NCI-H82 (cell line): Measurements from ENCODE around the gene GABRB1.
"Not testable (repeated sequence)": the region's sequence is repeated elsewhere in the genome, so short reads cannot be mapped to it uniquely, and the experiment has no call there.

Experiments used
- DNase-seq: peaks from one replicate; lab custom pipeline; 2025; lab: John Stamatoyannopoulos, UW

GABRB1 gene

DNA sequence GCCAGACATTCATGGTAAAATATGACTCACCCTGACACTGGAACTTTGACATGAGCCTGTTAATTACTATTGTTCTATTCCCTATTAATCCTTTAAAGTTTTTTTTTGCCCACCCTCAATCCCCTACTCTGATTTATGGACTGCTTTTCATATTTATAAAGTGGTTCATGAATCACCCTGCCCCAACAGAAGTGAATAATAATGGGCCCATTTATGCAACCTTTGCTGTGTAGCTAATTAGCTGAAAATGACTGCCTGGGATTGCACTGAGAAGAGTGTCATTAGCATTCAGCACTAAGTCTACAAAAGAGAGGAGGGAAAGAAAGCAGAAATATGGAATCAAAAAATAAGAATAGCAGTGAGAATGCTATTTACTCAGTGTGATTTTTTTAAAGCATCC is 277.8 kb downstream of the GABRB1 start:
- DNase-seq, result no peak

DNA sequence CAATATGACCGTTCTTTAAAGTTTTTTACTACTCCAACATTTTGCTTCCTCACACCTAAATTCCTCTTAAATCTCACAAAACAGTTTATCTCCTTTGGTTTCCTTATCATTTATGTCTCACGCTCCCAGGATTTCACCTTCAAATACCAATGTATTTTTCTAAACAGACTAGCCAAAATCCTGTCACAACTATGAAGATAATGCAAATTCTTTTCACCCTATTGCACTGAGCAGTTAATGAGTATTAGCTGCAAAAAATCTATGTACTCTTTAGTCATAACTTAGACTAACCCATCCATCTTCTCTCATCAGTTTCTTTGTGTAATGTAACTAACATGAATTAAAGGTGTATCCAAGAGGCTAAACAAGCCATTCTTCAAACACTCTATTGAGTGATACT is 280.8 kb downstream of the GABRB1 start:
- DNase-seq, result no peak

DNA sequence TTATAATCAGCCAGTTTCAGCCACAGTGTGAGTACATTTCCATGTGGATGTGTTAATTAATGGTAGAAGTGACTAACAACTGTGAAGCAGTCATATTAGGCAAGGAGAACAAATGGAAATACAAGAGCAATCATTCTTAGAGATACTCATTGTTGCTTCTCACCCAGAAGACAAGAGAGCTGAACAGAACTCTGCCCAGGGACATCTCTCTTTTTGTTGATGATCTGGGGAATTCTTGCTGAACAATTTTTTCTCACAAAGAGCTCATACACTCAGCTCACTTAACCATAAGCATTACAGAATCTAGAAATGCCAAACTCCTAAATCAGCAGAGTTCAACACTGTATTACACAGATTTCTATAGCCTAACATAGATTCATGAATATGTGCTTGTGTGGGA is 282.0 kb downstream of the GABRB1 start:
- DNase-seq, result no peak

DNA sequence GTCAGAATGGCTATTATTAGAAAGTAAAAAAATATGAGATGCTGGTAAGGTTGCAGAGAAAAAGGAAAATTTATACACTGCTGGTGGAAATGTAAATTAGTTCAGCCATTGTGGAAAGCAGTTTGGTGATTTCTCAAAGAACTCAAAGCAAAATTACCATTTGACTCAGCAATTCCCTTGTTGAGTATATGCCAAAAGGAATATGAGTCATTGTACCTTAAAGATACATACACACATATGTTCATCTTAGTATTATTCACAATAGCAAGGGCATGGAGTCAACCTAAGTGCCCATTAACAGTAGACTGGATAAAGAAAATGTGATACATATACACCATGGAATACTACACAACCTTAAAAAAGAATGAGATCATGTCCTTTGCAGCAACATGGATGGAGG is 284.0 kb downstream of the GABRB1 start:
- DNase-seq, result no peak

DNA sequence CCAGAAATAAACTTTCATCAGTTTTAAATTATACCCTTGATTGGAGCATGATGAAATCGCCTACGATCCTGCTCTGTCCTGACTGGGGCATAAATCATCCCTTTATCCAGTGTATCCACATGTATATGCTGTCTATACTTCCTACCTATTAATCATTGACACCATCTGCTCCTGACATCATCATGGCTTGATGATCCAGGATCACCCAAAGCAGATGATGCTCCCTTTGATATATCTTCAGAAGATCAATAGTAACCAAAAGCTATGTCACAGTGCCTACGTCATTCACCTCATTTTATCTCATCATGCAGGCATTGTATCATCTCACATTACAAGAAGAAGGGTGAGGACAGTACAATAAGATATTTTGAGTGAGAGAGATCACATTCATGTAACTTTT is 294.7 kb downstream of the GABRB1 start:
- DNase-seq, result peak; percentile 48

DNA sequence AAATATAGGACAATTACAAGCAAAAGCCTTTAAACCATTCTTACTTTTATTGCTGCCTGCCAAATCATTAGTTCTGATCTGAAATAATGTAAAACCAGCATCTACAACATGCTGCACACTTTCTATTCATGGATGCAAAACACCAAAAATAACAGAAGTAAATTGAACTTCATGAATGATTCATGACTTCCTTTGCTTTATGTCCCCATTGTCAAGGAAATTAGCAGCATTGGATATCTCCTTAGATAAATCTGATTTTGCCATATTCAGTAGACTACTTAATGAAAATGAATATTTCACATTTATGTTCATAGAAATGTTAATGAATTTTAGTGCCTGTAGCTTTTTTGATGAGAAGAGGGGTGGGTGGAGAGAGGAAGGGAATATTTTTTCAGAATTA is 299.5 kb downstream of the GABRB1 start:
- no peak for DNase-seq

DNA sequence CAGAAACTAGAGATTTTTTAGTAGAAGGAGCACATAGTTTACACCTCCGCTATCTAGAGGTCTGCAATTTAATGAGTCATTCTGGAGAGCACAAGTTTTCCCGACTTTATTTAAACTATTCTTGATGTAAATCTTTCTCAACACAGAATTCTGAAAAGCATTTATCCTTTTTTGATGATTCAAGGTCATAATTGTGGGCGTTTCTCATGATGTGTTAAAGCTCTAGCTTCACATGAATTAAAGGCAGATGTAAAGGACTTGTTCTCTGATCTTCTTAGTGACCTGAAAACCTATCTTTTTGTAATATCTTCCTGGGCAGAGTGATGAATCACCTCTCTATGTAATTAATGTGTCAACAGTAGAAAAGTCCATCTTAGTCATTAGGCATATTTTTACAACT is 303.3 kb downstream of the GABRB1 start:
- DNase-seq, result no peak

DNA sequence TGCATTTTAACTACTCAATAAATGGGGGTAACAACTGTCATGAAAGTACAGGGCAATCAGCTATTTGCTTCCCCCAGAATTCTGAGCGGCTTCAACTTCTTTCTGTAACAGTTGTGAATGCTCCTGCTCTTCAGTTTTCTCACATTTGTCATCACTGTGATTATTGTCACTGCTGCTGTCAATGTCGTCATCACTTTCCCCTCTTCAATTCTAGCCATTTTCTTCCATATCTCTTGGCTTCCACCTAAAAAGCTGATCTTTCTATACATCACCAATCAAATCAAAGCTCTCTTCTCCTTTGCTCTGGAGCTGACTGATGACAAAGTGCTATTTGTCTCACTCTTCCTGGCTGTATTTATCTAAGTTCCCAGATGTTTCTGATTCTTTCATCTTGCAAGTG is 306.5 kb downstream of the GABRB1 start:
- no peak for DNase-seq

DNA sequence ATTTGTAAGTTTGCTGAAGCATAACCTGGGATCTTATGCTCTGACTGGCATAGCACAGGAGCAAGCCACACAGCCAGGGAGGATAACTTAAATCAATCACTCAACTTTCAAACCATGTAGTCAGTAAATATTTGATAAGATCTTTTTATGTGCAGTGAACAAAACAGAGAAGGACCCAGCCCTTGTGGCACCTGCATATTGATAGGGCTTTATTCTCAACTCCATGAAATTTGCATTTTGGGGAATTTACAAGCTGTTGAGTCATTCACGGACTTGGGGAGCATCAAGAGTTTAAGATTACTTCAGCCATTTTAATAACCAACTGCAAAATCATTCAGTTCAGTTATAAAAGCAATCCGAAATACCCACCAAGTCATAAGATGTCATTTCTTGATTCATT is 309.5 kb downstream of the GABRB1 start:
- DNase-seq, result no peak

DNA sequence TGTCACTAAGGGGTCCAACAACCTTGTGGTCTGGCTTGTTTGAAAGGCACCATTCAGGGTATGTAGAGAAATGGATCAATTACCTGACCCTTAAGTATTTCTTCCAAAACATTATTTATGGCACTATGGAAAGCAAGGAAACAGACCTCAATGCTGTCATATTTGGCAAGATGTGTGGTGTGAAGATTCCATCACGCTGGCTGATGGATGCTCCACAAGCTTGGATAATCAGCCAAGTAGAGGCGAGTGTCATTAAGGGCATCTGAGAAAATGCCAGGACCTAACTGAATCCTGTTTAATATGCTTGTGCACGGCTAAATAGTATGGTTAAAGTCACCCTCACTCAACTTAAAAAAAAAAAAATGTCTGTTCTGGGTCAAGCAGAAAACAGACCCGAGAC is 311.4 kb downstream of the GABRB1 start:
- no peak for DNase-seq

DNA sequence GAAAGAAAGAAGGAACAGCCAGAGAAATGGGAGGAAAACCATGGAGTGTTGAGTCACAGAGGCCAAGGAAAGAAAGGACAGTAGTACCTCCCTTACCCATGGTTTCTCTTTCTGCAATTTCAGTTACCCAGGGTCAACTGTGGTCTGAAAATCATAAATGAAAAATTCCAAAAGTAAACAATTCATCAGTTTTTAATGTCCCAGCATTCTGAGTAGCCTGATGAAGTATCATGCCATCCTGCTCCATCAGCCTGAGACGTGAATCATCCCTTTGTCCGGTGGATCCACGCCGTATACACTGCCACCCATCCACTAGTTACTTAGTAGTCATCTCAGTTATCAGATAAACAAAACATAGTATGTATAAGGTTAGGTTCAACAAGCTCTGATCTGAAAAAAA is 318.0 kb downstream of the GABRB1 start:
- no peak for DNase-seq

DNA sequence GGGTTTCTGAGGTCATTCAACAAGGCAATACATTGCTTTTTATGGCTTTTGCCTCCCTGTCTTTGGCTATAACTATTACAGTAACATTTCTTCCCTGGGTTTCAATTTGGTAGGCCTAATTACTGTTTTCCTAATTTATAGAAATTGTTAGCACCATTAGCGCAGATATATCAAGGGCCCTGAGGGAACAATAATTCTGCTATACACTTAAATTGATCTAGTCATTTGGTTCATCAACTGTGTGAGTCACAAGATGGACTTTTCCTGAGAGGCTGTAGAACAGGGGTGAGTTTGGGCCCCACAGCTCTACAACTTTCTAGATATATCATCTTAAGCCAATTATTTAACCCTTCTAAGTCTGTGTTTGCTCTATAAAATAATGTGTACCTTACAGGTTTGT is 324.2 kb downstream of the GABRB1 start:
- DNase-seq, result no peak

DNA sequence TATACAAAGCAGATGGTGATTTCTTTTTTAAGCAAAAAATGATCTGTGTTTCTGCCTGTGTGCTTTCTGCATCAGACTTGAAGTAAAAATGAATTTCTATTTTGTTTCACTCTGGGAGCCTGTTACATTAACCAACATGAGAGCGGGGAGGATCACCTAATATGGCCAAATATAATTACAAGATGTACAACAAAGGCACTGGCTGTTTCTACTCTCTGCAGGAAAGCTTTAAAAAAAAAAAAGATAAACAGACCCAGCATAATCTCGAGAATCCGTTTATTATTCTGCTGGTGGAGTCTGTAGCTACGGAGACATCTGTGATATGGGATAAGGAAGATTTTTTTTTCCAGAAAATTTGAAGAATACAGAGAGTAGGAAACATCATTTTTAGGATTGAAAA is 328.5 kb downstream of the GABRB1 start:
- peak; percentile 29 for DNase-seq

DNA sequence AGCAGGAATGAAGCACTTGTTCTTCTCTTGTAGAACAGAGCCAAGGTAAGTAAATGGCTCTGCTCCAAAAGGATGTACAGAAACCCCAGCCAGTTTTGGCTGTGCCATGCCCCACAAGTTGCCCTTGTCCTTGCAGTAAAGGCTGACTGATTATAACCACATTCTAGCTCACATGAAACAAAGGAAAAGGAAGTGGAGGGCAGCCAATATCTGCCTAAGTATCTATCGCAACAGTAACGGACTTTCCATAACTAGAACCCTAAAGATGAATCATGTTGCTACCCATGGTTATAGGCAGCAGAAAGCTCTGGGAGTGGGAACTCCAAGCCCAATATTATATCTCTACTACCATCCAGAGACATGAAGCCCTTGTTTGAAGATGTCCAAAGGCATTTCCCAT is 336.4 kb downstream of the GABRB1 start:
- DNase-seq, result no peak

DNA sequence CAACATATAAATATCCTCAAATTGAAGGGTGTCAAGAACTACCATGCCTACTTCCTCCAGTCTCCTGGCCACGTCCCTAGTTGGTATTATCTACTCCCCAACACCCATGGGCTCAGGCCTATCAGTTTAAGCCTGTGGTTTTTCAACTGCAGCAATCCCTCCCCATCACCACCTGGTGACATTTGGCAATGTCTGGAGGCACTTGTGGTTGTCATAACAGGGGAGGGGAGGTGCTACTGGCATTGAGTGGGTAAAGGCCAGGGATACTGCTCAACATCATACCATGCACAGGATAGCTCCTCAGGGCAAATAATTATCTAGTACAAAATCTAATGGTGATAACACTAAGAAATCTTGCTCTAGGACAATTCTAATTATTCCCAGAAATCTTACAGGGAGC is 336.8 kb downstream of the GABRB1 start:
- peak; percentile 23 for DNase-seq

DNA sequence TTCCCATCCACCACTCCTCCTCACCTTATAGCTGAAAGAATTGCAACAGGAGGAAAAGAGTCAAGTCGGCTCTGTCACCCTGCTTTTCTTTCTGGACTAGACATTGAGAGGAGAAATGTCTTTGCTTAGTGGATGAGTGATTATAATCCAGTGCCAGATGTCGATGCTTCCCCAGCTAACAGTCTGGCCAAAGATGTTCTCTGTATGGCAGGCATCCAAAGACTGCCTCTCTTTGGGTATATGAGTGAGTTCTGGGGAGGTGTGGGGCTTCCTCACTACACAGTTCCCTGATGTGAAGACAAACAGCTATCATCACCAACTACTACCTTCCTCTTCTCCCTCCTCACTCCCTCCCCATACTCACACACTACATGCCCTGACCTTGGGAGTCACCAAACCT is 341.2 kb downstream of the GABRB1 start:
- DNase-seq, result peak; percentile 80

DNA sequence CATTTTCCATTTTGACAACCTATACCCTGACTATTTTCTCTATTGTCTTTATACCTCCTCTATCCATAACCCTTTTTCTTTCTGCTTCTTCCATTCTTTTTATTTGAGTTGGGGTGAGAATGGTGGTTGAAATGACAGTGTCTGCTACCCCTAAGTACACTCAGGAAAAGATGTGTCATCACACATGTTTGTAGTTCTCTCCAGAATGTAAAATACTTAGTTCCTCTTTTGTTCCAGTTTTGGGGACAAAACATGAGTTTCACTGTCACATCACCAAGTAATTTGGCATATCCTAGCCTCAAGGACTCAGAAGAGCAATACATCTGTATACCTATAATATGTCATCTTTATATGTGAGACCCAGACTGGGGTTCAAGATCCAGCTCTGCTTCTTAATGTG is 341.8 kb downstream of the GABRB1 start:
- no peak for DNase-seq

DNA sequence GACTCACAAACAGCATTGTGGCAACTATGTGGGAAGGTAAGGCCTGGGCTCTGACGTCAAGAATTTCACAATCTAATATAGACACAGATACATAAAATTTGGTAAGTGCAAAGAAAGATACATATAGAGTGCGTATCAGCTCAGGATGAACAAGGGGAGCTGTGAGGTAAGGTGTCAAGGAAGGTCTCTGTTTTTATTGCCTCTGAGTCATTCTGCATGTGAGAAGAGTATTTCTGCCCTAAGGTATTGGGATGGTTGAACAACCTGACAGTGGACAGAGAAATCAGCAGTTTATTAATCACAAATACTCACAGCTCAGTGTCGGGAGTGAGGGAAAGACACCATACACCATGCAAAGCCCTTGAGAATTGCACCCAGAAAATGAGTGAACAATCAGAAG is 342.3 kb downstream of the GABRB1 start:
- no peak for DNase-seq

DNA sequence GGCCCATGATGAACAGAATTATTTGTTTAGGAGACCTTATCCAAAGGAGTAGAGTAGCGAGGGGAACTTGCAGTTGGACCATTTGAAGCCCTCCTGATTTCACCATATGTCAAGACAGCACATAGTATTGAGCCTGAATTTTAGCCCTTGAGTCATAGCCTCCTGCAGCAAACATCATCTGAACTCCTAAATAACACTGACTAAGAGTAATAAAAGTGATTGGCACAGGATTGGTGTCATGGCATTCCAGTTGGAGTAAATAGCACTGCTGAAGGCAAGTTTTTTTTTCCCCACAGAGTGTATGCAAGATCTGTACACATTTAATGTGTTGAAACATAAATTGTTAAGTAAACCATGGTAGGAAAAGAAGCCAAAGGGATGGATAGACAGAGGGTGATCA is 343.1 kb downstream of the GABRB1 start:
- DNase-seq, result no peak

DNA sequence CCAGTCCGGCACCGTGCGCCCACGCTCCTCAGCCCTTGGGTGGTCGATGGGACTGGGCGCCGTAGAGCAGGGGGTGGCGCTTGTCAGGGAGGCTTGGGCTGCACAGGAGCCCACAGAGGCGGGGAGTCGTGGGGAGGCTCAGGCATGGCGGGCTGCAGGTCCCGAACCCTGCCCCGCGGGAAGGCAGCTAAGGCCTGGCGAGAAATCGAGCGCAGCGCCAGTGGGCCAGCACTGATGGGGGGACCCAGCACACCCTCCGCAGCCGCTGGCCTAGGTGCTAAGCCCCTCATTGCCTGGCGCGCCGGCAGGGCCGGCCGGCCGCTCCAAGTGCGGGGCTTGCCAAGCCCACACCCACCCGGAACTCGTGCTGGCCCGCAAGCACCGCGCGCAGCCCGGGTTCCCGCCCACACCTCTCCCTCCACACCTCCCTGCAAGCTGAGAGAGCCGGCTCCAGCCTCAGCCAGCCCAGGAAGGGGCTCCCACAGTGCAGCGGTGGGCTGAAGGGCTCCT is 346.7 kb downstream of the GABRB1 start:
- not testable (repeated sequence) for DNase-seq

DNA sequence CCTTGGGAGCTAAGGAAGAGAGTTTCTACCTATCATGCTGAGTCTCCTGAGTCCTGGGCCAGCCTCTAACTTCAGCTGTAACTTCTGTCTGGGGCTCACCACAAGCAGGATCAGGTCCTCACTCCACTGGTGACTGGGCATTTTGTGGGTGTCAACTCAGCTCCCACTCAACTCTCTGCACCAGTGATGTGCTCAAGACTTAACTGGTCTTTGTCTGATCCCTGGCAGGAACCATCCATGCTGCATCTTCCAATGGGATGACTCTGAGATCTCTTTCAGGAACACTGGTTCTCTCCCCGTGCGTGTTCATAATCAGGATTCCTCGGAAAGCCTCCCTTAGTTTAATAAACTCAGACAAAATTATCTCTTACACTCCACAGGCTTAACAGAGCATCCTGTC is 349.8 kb downstream of the GABRB1 start:
- no peak for DNase-seq

DNA sequence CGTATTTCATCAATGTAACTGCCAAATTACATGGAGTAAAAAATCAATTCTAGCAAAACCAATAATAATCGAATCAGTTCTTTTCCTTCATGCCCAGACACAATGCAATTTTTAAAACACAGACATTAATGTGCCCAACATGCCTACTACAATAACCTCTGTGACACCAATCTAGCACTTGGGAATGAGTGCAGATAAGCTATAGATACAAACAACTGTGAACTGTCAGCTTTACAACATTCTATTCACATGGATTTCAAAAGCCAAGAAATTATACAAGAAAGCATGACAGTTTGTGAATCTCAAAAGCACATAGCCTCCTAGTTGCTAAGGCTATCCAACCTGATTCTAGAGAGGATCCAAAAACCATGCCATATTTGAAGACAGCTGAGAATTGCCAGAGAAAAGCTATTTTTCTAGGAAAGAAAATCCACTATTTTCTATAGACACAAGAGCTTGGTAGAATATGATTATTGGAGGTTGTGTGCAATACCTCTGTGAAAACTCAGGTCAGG is 351.5 kb downstream of the GABRB1 start:
- DNase-seq, result no peak

DNA sequence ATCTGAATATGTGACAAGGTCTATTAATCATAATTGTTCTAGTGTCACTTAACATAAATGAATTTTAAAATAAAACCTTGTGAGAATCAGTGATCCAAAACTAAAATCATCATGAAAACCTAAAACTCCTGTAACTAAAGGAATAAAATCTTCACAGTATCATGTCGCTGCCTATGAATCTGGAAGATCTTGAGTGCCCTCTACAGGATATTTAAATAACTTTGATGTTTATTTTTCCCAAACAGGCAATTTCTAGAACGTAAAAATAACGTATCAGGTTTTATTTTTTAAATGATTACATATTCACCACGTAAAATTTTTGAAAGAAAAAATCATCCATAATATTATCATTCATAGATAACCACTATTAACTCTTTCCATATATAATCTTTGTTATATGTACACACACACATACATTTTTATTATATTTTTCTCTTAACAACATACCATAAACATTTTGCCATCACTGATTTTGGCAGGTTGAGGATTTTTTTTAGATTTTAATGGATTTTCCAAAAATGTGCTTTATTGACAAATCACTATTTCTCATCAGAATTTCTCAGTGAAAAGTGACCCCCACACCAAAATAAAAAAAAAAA is 352.6 kb downstream of the GABRB1 start:
- peak; percentile 62 for DNase-seq

DNA sequence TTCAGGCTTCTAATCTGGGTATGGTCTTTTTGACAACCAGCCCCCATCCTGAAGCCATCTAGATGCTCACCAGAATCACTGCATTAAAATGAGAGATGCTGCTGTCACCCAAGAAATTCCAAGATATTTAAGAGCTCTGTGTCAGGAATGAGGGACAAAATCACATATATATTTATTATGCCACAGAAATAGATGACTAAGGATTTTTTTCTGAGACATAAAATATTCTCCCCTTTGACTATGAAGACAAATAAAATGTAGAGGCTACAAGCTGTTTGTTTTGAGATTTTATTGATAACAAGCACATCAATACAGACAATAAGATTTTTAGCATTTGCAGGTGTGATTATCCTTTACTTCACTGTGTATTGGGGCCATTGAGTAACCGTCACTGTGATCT is 354.8 kb downstream of the GABRB1 start:
- DNase-seq, result no peak
